Esophagus muscularis mucosa (tissue), 3 donors: ENCODE results near the gene SLC17A8.

Source experiments
- POLR2A ChIP-seq: fragments of 450-650 bp; IDR thresholded peaks from one replicate; pipeline ENCODE4 v1.6.1; 2017; ENCODE audit warnings: antibody characterized with exemption, moderate library complexity, mild to moderate bottlenecking, low read depth
- TF ChIP-seq, protein P1 (sequence below), 3 experiments: fragments of 200-600 bp in 2 of 3; fragments of 450-650 bp in 1 of 3; sonication (generic) in 2 of 3; IDR thresholded peaks; one replicate each; pipeline ENCODE4 v1.5.1; 2017 to 2019; ENCODE audit warnings: antibody characterized with exemption in 3 of 3, mild to moderate bottlenecking in 2 of 3, moderate library complexity in 1 of 3

- TF ChIP-seq, protein P1, sequence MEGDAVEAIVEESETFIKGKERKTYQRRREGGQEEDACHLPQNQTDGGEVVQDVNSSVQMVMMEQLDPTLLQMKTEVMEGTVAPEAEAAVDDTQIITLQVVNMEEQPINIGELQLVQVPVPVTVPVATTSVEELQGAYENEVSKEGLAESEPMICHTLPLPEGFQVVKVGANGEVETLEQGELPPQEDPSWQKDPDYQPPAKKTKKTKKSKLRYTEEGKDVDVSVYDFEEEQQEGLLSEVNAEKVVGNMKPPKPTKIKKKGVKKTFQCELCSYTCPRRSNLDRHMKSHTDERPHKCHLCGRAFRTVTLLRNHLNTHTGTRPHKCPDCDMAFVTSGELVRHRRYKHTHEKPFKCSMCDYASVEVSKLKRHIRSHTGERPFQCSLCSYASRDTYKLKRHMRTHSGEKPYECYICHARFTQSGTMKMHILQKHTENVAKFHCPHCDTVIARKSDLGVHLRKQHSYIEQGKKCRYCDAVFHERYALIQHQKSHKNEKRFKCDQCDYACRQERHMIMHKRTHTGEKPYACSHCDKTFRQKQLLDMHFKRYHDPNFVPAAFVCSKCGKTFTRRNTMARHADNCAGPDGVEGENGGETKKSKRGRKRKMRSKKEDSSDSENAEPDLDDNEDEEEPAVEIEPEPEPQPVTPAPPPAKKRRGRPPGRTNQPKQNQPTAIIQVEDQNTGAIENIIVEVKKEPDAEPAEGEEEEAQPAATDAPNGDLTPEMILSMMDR (IDR thresholded peaks at IDR 0.05) = no peak
- TF ChIP-seq POLR2A = no peak
Observed at GRCh38 chr12:100383586-100384558, 27.0 kb downstream of the SLC17A8 start.
